Activated CD8-positive, alpha-beta memory T cell treated with anti-CD3 and anti-CD28 coated beads, Interleukin-2, amount 50 U/mL, for 4 hours (primary cell): ENCODE data around the gene SLC29A1.
"Not testable (repeated sequence)": the region's sequence is repeated elsewhere in the genome, so short reads cannot be mapped to it uniquely, and the experiment has no call there.

Source experiments
- DNase-seq: peaks from one replicate; pipeline ENCODE4 v3.0.0-alpha.2; 2020

Gene SLC29A1

DNA sequence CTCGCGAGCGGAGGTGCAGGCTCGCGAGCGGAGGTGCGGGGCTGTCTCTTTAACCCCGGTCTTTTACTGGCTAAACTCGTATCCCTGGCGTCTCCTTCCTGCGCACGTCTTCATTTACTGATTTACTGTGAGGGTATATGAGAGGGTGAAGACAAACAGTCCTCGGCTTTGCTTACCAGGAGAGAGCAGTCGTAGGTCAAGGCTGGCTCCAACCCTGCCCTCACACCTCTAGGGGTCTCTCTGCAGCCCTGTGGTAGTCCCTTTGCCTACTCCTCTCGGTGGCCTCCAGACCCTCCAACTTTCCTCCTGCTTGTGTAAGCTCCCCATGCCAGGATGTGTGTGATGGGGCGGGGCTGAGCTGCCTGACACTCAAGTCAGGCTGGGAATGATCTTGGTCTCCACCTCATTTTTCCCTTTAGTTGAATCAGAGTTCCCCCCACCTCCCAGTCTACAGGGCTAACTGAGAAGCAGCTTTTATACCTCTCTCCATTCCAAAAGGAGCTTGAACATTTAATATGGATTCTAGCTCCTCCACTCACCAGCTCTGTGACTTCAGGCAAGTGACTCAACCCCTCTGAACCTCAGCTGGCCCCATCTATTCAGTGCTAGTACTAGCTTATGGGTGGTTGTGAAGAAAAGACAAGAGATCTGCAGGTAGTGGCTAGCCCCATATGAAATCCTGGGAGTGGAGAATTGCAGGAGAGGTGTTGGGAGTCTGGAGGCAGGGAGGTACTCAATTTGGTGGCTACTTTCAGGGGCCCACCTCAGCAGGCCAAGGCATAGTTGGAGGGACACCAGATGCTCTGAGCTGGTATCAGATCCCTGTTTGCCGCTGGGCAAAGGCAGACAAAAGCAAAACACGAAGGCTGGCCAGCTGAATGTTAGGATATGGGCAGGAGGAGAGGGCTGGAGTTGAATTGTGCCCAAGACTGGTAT is 902 bp downstream of the SLC29A1 start:
- DNase-seq = no peak

DNA sequence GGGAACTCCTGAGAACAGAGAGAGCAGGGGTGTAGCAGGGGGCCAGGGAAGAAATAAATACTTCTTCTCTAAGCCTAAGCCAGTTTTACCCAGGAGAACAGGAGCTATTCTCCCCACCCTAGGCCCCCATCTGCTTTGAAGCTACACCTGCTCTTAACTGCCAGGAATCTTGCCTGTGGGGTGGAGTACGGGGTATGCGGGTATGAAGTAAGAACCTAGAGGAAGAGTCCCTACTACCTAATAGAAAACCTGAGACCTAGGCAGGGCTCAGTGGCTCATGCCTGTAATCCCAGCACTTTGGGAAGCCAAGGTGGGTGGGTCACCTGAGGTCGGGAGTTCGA is 1.5 kb downstream of the SLC29A1 start:
- no peak for DNase-seq

DNA sequence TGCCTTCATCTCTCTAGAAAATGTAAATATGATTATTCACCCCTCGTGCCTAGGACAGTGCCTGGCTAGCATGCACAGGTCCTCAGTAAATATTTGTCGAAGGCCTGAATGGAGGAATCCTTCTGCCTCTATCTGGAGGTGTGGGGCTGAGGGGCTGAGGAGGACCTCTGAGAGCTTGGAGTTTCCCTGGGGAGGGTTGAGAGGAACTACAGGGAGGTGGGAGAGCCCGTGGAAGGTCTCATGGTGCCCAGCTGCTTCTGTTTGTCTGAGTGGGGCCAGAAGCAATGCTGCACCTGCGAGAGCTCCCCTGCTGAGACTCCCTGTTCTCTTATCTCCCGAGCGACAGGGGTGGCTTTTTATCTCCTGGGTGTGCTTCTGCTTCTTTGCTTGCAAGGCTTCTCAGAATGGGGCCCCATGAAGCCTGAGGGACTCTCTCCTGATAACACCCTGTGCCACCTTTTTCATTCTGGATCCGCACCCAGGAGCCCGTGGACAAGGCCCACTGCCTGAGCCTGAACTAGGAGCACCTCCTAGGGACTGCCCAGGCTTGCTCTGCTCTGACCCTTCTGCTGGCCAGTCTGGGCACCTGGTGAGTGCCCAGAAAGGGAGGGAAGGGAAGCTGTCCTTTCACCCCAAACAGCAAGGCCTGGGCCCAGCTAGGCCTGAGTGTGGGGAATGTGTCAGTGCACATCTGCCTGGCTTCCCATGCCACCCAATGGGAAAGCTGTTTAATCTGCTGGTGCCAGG is 2.4 kb downstream of the SLC29A1 start:
- no peak for DNase-seq

DNA sequence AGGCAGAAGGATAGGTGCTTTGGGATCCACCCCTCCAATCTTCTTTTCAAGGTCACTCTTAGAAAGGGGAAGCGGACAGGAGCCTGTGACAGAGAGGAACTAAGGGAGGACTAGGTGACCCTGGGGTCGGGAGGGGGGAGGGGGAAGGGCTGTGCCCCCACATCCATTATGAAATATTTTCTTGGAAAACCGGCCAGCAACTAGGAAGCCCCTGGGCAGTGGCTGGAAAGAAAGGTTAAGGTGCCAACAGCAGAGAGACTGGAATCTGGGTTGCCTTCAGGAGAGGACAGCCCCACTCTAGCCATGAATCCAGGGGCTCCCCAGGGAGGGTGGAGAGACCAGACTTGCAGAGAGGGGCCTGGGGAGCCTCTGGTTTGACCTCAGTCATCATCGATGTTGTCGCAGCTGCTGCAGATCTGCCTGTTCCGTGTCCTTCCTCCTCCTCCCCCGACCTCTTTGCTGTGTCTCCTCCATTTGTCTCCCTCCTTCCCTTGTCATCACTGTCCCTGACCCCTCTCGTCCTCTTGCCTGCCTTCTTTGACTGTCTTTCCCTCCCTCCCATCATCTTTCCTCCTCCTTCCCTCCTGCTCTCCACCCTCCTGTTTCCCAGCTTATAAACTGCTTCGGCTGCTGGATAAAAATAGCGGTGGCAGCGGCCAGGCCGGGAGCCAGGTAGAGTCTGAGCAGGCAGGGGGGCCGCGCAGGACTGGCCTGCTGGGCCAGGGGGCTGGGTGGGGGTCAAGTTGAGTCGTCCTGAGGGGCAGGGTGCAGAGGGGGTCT is 3.2 kb downstream of the SLC29A1 start:
- no peak for DNase-seq

DNA sequence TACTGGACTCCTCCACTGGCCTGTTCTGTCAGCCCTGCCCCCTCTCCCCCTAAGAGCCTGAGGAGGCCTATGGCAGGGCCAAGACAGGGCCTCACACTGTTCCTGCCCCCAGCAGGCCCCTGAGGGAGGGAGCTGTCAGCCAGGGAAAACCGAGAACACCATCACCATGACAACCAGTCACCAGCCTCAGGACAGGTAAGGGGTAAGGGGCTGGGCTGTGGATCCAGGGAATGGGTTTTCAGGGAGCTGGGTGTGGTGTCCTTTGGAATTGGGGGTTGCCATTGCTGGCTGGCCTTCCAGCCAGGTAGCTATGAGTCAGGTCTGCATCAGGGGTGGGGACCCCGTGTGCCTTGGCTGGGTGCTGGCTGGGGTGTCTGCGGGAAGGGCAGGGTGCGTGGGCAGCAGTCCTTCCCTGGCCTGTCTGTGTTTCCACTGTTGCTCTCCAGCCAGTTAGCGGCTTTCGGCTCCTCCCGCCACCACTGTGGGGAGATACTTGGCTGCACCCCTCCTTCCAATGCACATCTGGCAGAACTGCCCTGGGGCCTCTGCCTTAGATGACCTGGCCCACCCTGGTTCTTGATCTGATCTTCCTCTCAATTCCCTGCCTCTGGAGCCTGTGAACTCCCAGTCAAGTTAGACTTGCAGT is 3.9 kb downstream of the SLC29A1 start:
- DNase-seq = no peak

DNA sequence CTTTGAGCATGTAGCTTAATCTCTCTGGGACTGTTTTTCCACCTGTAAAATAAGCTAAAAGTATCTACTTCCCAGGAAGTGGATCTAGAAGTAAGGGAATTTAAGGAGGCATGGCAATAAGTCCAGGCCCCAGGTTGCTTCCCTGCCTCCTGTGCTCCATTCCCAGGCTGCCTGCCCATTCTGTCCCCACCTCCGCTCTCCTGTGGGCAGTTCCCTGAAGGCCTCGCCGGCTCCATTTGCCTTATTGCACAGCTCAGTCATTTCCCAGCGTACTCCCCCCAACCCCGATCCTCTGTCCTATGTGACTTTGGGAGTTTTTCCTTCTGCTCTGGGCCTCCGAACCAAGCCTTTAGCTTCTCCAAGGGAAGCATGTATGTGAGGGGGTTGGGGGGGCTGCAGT is 4.6 kb downstream of the SLC29A1 start:
- DNase-seq = no peak

DNA sequence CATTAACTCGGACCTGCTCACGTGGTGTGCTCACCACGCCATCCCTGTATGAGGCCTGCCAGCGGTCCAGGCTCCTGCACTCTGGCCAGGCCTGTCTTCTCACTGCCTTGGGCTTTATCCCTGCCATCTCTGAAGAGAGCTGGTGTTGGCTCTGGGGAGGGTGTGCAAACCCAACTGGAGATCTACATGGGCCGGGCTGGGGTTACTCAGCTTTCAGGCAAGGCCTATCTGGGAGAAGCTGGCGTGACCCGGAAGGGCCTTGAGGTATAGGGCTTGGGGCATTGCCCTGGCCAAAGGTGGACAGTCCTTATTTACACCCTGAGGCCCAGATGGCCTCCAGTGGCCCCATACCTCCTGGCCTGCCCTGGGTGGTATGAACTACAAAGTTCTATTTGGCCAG is 5.0 kb downstream of the SLC29A1 start:
- DNase-seq = no peak

DNA sequence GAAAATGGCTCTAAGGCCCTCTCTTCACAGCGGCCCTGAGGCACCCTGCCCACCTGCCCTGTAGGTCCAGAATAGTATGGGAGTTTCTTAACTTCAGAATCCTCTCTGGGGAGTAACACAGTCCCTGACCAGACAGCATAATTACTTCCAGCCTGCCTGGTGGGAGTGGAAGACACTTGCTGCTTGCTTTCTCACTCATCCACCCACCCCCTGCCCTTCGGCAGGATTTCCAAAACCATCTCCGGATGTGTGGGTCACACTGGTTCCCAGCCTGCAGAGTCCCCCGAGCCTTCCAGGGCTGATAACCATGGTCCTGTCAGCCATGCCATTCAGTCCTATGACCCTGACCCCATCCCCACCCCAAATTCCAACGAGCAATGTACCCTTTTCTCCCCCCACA is 5.4 kb downstream of the SLC29A1 start:
- DNase-seq = no peak

DNA sequence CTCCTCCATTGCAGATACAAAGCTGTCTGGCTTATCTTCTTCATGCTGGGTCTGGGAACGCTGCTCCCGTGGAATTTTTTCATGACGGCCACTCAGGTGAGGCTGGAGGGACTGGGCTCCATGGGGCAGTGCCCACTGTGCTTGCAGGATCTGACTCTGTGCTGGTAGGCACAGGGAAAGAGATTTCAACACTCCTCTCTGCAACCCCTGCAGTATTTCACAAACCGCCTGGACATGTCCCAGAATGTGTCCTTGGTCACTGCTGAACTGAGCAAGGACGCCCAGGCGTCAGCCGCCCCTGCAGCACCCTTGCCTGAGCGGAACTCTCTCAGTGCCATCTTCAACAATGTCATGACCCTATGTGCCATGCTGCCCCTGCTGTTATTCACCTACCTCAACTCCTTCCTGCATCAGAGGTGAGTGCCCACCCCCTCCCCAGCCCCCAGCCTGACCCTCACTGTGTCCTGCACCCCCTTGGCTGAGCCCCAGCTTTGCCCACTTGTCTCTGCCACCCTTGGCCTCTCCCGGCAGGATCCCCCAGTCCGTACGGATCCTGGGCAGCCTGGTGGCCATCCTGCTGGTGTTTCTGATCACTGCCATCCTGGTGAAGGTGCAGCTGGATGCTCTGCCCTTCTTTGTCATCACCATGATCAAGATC is 6.1 kb downstream of the SLC29A1 start:
- no peak for DNase-seq

DNA sequence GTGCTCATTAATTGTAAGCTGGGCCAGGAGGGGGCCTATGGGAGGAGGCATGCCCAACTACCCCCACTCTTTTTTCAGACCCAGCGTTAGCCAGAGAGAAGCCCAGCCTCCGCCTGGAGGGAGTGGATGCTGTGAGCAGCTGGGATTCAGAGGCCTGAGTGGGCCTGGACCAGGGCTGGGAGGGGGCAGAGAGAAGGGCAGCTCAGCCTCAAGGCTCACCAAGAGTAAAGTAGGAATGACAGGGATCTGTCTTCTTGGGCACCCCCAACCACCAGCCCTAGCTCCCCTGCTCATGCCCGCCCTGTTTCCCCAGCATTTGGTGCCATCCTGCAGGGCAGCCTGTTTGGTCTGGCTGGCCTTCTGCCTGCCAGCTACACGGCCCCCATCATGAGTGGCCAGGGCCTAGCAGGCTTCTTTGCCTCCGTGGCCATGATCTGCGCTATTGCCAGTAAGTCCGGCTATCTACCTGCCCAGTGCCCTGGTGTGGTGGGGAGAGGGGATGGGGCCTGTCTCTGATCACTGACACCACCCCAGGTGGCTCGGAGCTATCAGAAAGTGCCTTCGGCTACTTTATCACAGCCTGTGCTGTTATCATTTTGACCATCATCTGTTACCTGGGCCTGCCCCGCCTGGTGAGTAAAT is 6.8 kb downstream of the SLC29A1 start:
- no peak for DNase-seq

DNA sequence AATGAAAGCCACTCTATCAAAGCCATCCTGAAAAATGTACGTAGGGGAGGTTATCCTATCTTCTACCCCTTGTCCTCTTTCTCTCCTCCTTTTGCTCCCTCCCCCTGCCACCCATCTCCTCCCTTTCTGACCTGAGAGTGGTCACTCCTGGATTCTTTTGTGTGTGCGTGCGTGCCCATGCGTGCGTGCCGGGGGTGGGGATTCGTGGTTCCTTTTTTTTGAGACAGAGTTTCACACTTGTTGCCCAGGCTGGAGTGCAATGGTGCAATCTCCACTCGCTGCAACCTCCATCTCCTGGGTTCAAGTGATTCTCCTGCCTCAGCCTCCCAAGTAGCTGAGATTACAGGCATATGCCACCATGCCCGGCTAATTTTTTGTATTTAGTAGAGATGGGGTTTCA is 8.0 kb downstream of the SLC29A1 start:
- DNase-seq = not testable (repeated sequence)

DNA sequence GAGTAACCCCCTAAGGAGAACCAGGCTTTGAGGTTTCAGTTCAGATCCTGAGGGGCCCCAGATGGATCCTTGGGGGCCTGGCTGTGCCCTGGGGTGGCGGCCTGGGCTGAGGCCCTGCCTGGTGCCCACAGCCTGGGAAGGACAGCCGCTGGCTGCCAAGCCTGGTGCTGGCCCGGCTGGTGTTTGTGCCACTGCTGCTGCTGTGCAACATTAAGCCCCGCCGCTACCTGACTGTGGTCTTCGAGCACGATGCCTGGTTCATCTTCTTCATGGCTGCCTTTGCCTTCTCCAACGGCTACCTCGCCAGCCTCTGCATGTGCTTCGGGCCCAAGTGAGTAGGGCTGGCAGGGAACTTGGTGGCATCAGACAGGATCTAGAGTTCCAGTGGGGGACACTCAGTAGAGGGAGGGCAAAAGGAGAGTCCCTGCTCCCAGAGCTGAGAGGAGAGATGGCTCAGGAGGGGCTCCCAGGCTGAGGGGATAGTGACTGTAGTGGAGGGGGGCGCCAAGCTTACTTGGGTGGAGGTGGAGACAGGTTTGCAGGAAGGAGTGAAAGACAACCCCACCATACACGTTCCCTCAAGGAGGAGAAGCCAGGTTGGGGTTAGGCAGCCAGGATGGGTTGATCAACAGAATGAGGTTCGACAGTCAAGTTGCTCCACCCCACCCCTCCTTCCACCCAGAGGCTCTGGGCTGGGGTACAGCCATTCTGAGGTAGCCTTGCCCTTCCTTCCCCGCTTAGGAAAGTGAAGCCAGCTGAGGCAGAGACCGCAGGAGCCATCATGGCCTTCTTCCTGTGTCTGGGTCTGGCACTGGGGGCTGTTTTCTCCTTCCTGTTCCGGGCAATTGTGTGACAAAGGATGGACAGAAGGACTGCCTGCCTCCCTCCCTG is 9.5 kb downstream of the SLC29A1 start:
- DNase-seq = no peak

DNA sequence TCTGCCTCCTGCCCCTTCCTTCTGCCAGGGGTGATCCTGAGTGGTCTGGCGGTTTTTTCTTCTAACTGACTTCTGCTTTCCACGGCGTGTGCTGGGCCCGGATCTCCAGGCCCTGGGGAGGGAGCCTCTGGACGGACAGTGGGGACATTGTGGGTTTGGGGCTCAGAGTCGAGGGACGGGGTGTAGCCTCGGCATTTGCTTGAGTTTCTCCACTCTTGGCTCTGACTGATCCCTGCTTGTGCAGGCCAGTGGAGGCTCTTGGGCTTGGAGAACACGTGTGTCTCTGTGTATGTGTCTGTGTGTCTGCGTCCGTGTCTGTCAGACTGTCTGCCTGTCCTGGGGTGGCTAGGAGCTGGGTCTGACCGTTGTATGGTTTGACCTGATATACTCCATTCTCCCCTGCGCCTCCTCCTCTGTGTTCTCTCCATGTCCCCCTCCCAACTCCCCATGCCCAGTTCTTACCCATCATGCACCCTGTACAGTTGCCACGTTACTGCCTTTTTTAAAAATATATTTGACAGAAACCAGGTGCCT is 10.2 kb downstream of the SLC29A1 start:
- DNase-seq = no peak

DNA sequence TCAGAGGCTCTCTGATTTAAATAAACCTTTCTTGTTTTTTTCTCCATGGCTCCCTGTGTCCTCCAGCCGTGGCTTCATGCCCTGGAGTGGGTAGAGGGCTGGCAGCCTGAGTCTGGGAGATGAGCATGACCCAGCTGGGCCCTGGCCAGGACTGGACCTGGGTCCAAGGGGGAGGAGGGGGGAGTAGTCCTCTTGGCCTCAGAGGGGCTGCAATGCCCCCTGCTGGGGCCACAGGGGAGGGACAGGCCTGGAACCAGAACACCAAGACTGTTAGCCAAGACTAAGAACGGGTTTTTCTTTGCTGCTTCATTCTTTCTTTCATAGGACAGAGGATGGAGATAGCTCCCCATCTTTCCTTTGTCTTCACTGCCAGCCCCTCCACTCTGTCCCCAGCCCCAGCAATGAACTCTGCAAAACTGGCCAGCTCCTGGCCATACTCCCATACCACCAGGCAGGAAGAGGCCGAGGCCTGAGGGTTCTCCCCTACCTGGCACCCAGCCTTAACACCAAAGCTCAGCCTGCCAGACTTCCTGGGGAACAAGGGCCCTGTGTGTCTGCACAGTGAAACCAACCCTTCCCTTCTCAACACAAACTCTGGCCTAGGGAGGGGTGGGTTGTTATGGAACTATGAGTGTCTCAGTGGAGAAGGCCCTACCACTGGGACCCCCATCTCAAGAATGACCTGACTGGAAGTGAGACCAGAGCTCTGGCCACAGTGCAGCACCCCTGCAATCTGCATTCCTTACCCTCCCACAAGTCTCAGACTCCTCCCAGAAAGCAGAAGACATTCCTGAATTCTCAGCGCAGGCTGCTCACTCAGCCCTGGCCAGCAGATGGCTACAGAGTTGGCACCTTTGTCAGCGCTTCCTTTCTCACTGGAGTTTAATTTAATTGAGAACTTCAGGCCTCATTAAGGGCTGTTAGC is 11.0 kb downstream of the SLC29A1 start:
- DNase-seq = no peak

DNA sequence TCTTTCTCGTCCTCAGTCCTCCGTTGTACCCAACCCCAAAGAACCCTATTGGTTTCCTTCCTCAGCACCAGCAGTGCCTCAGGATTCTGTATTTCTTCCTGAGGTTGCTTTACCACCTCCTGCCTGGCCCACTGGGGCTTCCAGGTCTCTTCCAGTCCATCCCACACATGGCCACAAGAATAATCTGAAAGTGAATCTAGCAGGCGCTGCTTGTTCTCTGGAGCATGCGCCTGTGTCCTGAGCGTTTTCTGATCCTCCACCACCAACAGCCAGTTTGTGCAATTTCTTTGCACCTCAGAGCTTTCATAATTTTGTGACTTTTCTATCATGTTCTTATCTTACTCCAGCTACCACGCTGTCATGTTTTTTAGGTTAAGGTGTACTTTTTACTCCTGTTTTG is 11.9 kb downstream of the SLC29A1 start:
- no peak for DNase-seq

DNA sequence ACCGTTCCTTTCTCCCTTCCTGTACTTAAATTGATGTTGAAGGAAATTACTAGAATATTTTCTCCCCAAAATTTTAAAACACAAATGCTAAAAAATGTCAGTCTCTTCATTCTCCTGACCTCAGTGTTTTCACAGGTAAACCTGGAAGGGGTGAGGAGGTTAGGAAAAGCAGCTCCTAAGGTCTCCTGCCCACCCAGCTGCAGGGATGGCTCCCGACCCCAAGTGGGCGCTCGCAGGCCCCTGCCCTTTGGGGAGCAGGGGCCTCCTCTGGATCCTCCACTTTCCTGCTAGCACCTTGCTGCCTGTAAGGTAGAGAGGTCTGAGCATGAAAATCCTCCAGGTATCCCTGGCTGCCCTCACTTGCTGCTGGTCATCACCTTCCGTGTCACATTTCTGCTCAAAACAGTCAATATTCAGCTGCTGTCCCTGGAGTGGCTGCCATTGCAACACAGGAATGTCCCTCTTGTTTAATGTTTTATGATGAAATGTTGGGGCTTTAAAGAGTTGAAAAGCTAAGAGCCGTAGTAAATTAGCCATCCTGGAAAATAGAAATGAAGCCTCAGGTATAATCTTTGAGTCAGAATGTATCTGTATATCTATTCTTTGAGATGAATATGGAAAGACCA is 12.6 kb downstream of the SLC29A1 start:
- no peak for DNase-seq

DNA sequence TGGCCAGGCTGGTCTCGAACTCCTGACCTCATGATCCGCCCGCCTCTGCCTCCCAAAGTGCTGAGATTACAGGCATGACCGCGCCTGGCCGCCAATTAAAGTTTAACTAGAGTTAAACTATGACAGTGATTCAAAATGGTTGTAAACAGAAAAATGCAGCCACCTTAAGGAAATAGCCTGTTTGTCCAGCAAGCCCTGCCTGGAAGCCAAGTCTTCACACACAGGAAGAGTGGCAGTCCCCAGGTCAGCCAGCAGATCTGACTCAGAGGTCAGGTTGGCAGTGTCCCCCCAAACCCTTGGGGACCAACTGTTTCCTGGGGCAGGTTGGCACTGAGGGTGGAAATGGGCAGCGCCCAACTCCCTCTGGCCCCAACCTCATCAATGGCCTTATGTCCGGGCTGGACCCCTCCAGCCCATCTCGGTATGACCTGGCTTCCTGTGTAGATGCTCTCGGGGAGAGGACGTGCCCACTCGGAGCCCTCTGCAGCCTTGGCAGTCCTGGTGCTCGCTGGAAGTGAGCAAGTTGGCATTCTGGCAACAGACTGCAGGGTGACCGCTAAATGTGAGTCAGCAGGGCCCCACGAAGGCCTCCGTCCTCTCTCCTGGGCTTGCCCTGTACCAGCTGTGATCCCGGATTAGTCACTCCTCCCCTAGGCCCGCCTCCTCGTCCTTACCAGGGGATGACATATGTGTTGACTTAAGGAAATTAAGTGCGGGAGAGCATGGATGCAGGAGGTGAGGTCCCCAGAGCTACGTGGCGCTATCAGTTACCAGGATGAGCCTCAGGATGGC is 13.8 kb downstream of the SLC29A1 start:
- DNase-seq = peak; percentile 71

DNA sequence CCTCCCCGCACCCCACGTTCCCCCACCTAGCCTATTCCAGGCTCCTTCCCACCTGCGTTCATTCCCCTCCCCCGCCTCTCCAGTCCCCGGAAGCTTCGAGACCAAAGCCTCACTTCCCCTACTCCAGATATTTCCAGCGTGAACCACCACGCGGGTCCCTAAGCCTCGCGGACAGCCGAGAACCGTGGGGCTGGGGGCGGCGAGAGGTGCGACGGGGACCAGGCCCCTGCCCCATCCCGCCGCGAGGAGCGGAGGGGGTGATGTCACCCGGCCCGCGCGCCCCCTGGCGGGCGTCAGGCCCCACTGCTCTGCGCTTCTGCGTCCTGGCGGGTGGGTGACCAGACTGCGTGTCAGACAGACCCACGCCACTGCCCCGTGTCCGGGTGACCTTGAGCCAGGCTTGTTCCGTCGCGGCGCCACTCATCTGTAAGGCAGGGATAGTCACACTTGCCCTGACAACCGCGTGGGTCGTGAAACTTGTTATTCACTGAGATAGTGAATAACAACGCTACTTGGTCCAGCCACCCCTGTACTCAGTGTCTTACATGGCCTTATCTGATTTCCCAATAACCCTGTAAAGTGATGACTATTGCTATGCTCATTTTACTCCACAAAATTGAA is 14.5 kb downstream of the SLC29A1 start:
- peak; percentile 81 for DNase-seq
